ENCODE data around the gene FBXL15.
A peak's percentile ranks its signal among the peaks of the same experiment; 100 is the strongest.
"Not testable (repeated sequence)": the region's sequence is repeated elsewhere in the genome, so short reads cannot be mapped to it uniquely, and the experiment has no call there.

Gene FBXL15

GRCh38 chr10:102431452-102432124 is 11.0 kb downstream of the FBXL15 start:
- DNase-seq = no peak

DNA sequence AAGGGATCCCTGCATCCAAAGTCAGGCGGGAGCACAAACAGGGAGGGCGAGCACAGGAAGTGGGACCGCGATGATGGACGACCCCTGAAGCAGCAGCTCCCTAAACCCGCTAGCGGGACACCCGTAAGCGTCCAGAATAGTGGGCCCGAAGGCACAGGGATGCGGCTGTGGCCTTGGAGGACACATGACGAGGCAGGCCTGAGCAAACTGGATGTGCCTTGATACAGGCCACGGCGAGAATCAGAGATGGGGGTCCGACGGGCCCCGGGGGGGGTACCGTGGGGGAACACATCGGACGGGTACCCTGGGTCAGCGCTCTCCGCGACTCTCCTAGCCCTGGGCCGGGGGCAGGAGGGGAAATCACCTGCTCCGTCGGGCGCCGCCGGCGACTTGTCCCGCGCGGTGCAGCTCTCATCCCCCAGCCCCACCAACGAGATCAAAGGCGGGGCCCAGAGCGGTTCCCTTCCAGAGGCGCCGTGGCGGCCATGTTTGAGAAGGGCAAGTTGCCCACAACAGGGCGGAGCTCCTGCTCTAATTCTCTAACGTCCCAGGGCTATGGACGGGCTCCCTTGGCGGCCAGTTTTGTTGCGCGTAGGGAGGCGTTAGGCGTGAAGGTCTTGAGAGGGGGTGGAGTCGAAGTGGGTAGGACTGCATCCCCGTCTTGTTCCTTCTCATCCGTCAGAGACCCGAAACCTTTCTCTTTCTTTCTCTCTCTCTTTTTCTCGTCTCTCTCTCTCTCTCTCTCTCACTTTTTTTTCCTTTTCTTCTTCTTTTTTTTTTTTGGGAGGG is 11.7 kb downstream of the FBXL15 start, which contains the start of gene CUEDC2:
CUEDC2 (minus strand) TSS at position 413 of the 789 bp plus-strand sequence. CDS start 7,386 bp downstream, outside the sequence.
- peak; percentile 75 for DNase-seq

DNA sequence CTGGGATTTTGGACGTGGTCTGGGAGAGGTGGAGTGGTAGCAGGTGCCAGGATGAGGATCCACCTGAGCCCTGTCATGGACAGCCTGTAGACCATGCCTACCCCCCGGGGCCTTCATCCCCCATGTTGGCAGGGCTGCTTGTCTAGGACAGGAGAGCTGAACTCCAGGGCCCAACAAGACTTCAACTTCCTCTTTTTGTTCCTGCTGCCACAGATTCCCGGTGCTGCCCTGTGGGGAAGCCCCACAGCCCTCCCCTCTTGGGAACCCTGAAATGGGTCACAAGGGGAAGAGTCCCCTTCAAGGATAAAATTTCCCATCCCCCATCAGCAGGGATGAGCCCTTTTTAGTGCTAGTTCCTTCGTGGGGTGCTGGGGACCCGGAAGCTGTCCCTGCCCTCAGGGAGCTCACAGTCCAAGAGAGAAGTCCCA is 13.0 kb downstream of the FBXL15 start:
- no peak for DNase-seq

GRCh38 chr10:102434394-102435132 is 13.9 kb downstream of the FBXL15 start:
- DNase-seq = no peak

- DNase-seq = no peak
These were observed 14.5 kb downstream of the FBXL15 start for GRCh38 chr10:102435133-102435497.

DNA sequence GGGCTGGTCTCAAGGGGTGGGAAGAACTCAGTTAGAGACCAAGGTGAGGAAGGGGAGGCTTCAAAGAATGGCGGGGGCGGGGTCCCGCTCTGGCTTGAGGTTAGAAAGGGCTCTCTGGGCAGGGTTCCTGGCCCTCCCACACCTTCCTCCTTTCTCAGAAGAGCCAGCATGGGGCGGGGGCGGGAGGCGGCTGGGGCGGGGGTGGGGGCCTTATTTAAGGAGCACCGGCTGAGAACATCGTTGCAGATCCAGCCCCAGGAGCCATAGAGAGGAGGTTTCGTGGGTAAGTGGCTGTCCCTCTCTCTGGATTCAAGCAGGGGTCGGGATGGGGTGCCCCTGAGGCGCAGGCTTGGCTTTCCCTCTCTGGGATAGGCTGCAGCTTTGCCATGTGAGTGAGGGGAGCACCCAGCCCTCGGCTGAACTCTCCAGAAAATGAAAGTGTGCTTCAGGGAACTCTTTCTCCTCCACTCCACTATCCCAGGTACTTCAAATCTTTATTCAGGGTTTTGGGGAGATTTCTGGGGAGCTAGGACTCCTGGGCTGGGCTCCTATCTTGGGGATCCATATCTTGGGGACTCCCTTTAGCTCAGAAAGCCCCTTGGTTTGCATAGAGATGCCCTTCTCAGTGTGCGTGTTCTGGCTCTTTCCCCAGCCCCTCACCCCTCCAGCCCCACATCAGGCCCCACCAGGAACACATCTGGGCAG is 15.0 kb downstream of the FBXL15 start:
- DNase-seq = no peak

DNA sequence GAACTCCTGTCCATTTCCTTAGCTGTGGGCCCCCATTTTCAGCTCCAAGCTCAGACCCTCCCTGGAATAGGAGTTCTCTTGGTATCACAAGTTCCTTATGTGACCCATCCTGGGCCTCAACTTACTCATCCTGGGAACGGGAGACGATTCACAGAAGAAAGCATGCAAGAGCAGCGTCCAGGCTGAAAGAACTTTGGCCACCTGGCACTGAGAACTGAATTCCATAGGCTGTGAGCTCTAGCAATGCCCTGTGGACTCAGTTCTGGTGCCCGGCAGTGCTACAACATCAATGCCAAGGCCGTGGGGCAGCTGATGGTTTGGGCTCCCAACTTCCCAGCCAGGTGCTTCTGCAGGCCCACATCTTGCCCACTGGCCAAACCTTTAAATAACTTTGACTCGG is 15.7 kb downstream of the FBXL15 start:
- no peak for DNase-seq

DNA sequence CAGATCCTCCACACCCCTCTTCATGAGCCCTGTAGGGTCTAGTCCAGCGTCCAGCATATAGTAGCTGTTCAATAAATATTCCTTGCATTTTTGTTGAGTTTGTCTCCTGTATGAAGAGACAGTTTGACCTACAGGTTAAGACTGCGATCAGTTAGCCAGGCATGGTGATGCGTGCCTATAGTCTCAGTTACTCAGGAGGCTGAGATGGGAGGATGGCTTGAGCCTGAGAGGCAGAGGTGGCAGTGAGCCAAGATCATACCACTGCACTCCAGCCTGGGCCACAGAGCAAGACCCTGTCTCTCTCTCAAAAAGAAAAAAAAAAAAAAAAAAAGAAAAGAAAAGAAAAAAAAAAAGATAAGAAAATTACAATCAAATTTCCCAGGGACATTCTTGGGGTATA is 16.9 kb downstream of the FBXL15 start:
- DNase-seq = no peak

DNA sequence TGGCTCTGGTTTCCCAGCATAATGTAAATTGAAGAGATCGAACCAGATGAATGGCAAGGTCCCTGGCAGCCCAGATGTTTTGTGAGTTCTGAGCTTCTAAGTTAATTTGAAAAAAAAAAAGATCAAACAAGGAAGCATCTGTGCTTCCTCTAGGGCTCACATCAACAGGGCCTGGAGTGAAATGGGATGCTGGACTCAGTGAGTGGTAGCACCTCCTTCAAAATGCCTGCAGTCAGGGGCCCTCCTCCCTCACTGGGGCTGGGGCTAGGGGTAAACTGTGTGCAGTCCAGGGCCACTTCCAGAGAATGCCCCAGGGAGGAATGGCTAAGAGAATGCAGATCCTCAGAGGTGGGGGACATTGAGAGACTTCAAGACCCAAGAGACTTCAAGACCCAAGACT is 17.7 kb downstream of the FBXL15 start:
- DNase-seq = no peak

GRCh38 chr10:102444851-102445250 is 24.2 kb downstream of the FBXL15 start:
- no peak for DNase-seq

GRCh38 chr10:102449321-102450123 is 28.9 kb downstream of the FBXL15 start:
- DNase-seq = peak; percentile 63

- no peak for DNase-seq
These were observed 29.4 kb downstream of the FBXL15 start for GRCh38 chr10:102450124-102450373.

DNA sequence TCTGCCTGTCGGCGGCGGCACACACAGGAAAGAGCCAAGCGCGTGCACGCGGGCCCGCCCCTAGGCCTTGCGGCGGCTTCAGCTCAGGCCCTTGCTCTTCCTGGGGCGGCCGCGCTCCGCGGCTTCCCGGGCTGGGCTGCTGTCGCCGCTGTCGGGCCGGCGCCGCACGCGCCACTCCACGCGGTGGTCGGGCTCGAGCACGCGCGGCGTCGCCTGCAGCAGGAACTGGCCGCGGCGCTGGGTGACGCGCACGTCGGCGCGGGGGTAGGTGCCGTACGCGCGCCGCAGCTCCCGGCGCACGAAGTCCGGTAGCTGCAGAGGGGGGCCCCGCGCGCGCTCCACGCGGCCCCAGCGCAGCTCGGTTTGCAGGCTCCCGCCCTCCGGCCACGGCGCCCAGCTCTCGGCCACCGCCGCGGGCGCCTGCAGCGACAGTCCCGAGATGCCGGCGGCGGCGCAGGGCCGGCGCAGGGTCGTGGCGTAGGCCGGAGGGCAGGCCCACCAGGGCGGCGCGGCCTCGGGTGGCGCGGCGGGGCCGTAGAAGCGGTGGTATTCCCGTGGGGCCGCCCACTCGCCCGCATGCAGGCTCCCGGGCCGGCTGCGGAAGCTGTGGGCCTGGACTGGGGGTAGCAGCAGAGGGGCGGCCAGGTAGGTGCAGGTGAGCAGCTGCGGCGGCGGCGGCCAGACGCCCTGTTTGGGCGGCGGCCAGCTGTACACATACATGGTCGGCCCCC is 29.9 kb downstream of the FBXL15 start:
- DNase-seq = peak; percentile 60

DNA sequence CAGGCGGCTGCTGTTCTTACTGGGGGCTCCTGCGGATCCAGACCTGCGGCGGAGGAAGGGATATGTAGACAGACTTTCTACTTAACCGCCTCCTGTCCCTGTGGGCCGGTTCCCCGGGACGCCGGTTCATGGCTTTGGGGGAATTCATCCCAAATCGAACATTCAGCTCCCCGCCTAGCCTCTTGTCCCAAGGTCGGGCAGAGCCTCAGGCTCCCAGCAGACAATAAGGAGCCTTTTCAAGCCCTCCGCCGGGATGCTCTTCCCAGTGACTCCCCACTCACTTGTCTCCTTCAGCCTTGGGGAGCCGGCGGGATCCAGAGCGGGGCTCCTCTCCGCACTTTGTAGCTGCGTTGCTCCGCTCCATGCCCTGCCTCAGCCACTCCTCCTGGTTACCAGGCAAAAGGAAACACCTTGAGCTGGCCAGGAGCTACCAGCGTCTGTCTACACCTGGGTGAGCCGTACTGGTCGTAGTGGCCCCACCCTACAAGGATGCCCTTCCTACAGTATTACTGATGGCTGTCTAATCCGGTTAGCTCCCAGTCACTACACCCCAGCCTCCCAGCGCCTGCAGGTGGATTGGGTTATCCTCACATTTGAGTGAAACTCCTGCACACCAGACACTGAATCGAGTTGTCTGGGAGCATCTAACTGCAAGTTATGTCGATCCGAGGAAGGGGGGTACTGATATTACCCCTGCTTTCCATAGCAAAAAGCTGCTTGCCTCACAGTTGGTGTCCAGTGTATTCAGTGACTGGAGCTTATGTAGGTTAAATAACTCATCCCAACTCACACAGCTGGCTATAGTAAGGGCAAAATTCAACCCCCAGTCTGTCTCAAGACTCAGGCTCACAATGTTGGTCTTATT is 30.7 kb downstream of the FBXL15 start, which contains the start of gene C10orf95:
C10orf95 (minus strand) TSS at position 439 of the 865 bp plus-strand sequence. CDS start 450 bp downstream, outside the sequence.
- no peak for DNase-seq

DNA sequence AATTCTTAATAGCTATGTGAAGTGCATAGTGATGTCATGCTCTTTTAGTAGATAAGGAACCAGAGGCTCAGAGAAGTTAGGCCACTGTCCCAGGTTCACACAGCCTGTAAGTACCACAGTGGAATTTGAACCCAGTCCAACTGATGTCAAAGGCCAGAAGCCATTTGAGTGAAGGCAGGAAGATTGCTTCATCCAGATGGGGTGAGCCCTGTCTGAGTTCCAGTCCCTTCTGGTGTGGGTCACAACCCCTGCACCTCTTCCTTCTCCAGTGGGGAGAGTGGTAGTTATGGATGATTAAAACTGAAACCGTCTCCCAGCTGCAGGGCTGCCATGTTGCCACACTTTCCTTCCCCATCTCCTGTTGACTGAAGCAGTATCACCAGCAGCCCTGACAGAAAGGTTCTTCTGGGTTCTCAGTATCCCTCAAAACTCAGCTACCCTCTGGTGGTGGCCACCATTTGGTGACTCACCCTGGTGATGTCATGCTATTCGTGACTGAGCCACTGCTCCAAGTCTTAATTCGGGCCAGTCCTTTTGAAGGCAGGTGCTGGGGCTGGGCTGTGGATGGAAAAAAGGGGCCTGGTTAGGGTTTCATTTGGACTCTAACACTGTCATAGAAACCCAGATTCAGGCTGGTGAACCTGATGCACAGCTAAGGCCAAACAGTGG is 32.2 kb downstream of the FBXL15 start:
- no peak for DNase-seq

GRCh38 chr10:102453502-102453901 is 32.9 kb downstream of the FBXL15 start:
- no peak for DNase-seq

DNA sequence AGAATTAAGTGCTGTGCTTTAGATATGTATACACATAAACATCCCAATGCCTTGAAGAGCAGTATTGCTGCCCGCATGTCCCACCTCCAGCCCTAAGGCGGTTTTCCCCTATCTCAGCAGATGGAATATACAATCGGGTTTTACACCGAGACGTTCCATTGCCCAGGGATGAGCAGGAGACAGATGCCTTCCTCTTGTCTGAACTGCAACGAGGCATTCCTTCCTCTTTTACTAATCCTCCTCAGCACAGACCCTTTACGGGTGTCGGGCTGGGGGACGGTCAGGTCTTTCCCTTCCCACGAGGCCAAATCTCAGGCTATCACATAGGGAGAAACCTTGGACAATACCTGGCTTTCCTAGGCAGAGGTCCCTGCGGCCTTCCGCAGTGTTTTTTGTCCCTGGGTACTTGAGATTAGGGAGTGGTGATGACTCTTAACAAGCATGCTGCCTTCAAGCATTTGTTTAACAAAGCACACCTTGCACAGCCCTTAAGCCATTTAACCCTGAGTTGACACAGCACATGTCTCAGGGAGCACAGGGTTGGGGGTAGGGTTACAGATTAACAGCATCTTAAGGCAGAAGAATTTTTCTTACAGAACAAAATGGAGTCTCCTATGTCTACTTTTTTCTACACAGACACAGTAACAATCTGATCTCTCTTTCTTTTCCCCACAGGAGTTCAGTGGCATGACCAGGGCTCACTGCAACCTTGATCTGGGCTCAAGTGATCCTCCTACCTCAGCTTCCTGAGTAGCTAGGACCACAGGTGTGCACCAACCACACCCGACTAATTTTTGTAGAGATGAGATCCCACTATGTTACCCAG is 34.2 kb downstream of the FBXL15 start:
- DNase-seq = not testable (repeated sequence)

DNA sequence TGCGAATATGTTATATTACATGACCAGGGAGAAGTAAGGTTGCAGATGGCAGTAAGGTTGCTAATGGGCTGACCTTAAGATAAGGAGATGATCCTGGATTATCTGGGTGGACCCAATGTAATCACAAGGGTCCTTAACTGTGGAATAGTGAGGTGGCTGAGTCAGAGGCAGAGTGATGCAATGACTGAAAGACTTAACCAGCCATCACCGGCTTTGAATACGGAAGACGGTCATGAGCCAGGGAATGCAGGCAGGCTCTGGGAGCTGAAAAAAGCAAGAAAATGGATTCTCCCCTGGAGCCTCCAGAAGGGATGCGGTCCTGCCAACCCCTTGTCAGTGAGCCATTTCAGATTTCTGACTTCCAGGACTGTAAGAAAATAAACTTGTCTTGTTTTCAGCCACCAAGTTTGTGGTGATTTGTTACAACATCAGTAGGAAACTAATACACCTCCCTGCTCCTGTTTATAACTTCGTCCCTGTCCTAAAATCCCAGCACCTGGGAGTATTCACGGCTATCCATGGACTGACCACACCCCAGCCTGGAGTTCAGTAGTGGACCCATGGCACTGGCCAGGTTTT is 35.3 kb downstream of the FBXL15 start:
- no peak for DNase-seq

Data from NCI-H774 (cell line).